Right atrium auricular region (tissue), 2 donors: ENCODE results near the gene MRGPRX3. TPM values are rescaled to one million over a fixed set of nuclear protein-coding genes. Genes with fewer than 3 reads are reported as not detected.

Source experiments
- DNase-seq: peaks from one replicate; pipeline ENCODE4 v3.0.0-alpha.2; 2019; ENCODE audit warnings: low spot score
- H3K27ac ChIP-seq, 2 donors: fragments of 200-600 bp; sonication (generic); 1 replicate in 1 of 2; 2 replicates in 1 of 2; pipeline ENCODE4 v1.5.1; 2016 to 2019
- H3K27me3 ChIP-seq, 2 donors: fragments of 200-600 bp; sonication (generic); one replicate each; pipeline versions ENCODE4 v1.5.1 to v1.6.0; 2017 to 2019
- H3K36me3 ChIP-seq: fragments of 200-600 bp; sonication (generic); one replicate; pipeline ENCODE4 v1.5.1; 2016
- H3K4me1 ChIP-seq, 2 donors: fragments of 200-600 bp; sonication (generic); one replicate each; pipeline versions ENCODE4 v1.5.1 to v1.6.0; 2017 to 2019
- H3K4me3 ChIP-seq, 2 donors: fragments of 200-600 bp; sonication (generic); 1 replicate in 1 of 2; 2 replicates in 1 of 2; pipeline ENCODE4 v1.5.1; 2017 to 2019; ENCODE audit warnings: mild to moderate bottlenecking in 1 of 2, moderate library complexity in 1 of 2
- H3K9me3 ChIP-seq, 2 donors: fragments of 200-600 bp; sonication (generic); one replicate each; pipeline ENCODE4 v1.5.1; 2019
- CTCF ChIP-seq, 2 donors: fragments of 200-600 bp; sonication (generic); IDR thresholded peaks; one replicate each; pipeline ENCODE4 v1.5.1; 2019; ENCODE audit warnings: antibody characterized with exemption in 2 of 2
- total RNA-seq, 2 donors: library from RNA; depleted of rRNA; stranded (reverse); fragments of >200 nt; gene quantifications; one replicate each; pipeline ENCODE4 v1.1.0, GENCODE V29; 2016

MRGPRX3 gene
- not detected for total RNA-seq

GRCh38 chr11:18132341-18132740, at the start of gene MRGPRX3:
Gene MRGPRX3 (plus strand): TSS chr11:18132571. CDS start chr11:18137203, 4,632 bp downstream.
- no peaks in the 10 kb centered on the region for H3K27me3 ChIP-seq
- no peak for DNase-seq
- no peak within 1 kb of the TSS for H3K27ac ChIP-seq
- H3K4me3 ChIP-seq = no peak within 1 kb of the TSS
- TF ChIP-seq CTCF (IDR thresholded peaks at IDR 0.05) = no peak
- no peaks in the 10 kb centered on the region for H3K9me3 ChIP-seq
- no peaks in the 10 kb centered on the region for H3K4me1 ChIP-seq
- no peaks in the 10 kb centered on the region for H3K36me3 ChIP-seq

GRCh38 chr11:18088366-18088765, 44.0 kb upstream of the MRGPRX3 start:
- Histone ChIP-seq H3K4me1 (no peaks in the 10 kb centered on the region), H3K9me3 (no peaks in the 10 kb centered on the region), H3K4me3 (no peak overlapping the region), H3K27me3 (no peaks in the 10 kb centered on the region), H3K36me3 (peaks cover 55% of the 10 kb centered on the region), H3K27ac (no peak overlapping the region)
- no peak for TF ChIP-seq CTCF (IDR thresholded peaks at IDR 0.05)
- no peak for DNase-seq

- Histone ChIP-seq H3K27ac (no peak overlapping the region), H3K27me3 (no peaks in the 10 kb centered on the region), H3K4me3 (no peak overlapping the region), H3K36me3 (peaks cover 61% of the 10 kb centered on the region), H3K4me1 (no peaks in the 10 kb centered on the region), H3K9me3 (no peaks in the 10 kb centered on the region)
- DNase-seq = no peak
- TF ChIP-seq CTCF (IDR thresholded peaks at IDR 0.05) = no peak
These were observed 43.4 kb upstream of the MRGPRX3 start for GRCh38 chr11:18088966-18089365.

- Histone ChIP-seq H3K36me3 (peaks cover 72% of the 10 kb centered on the region), H3K27me3 (no peaks in the 10 kb centered on the region), H3K4me3 (no peak overlapping the region), H3K4me1 (no peaks in the 10 kb centered on the region), H3K27ac (no peak overlapping the region), H3K9me3 (no peaks in the 10 kb centered on the region)
- TF ChIP-seq CTCF (IDR thresholded peaks at IDR 0.05) = no peak
- no peak for DNase-seq
These were observed 40.6 kb upstream of the MRGPRX3 start for GRCh38 chr11:18091731-18092130.

GRCh38 chr11:18093959-18094358, 38.4 kb upstream of the MRGPRX3 start:
- DNase-seq = no peak
- no peaks in the 10 kb centered on the region for H3K4me1 ChIP-seq
- no peak overlapping the region for H3K27ac ChIP-seq
- H3K4me3 ChIP-seq = no peak overlapping the region
- no peaks in the 10 kb centered on the region for H3K9me3 ChIP-seq
- no peak for TF ChIP-seq CTCF (IDR thresholded peaks at IDR 0.05)
- H3K36me3 ChIP-seq = peaks cover 50% of the 10 kb centered on the region
- no peaks in the 10 kb centered on the region for H3K27me3 ChIP-seq

GRCh38 chr11:18100926-18101656, 31.3 kb upstream of the MRGPRX3 start:
- no peaks in the 10 kb centered on the region for H3K9me3 ChIP-seq
- H3K36me3 ChIP-seq = peaks cover 5% of the 10 kb centered on the region
- H3K4me3 ChIP-seq = no peak overlapping the region
- H3K27ac ChIP-seq = no peak overlapping the region
- TF ChIP-seq CTCF (IDR thresholded peaks at IDR 0.05) = no peak
- no peak for DNase-seq
- H3K27me3 ChIP-seq = no peaks in the 10 kb centered on the region
- peaks cover 0 to 12% of the 10 kb centered on the region in 2 donors for H3K4me1 ChIP-seq
